ENCODE measurements around the gene SIVA1.

SIVA1 gene

GRCh38 chr14:104774453-104775072 is 21.6 kb downstream of the SIVA1 start:
- H3K36me3 ChIP-seq (ENCODE audit: insufficient read depth, low read length) = peaks cover 54% of the 10 kb centered on the region
- H2AFZ ChIP-seq (ENCODE audit: low read length) = no peak overlapping the region
- H3K9ac ChIP-seq (ENCODE audit: low read depth, low read length, poor library complexity, severe bottlenecking) = no peak overlapping the region
- no peak overlapping the region for H3K4me2 ChIP-seq (ENCODE audit: low read depth, low read length, poor library complexity, severe bottlenecking)
- no peaks in the 10 kb centered on the region for H3K9me2 ChIP-seq (replicated peaks; ENCODE audit: low read depth, low read length)
- H4K20me1 ChIP-seq (ENCODE audit: insufficient read depth, low read length, poor library complexity, severe bottlenecking) = no peaks in the 10 kb centered on the region
- no peak overlapping the region for H3K4me3 ChIP-seq (ENCODE audit: low read length, poor library complexity, severe bottlenecking)
- H3K27me3 ChIP-seq (ENCODE audit: insufficient read depth, low read length, poor library complexity, severe bottlenecking) = no peaks in the 10 kb centered on the region
- no peaks in the 10 kb centered on the region; the same call in 1 of the 2 replicates for H3K9me3 ChIP-seq (ENCODE audit: insufficient read depth, low read depth, low read length)
- TF ChIP-seq EZH2phosphoT487 (IDR thresholded peaks at IDR 0.05; ENCODE audit: borderline replicate concordance) (no peak), CTCF (conservative IDR thresholded peaks at IDR 0.05; ENCODE audit: low read length) (no peak)
- H3F3A ChIP-seq (ENCODE audit: low read depth) = no peaks in the 10 kb centered on the region
- no peaks in the 10 kb centered on the region for H3K4me1 ChIP-seq (ENCODE audit: insufficient read depth, low read length, poor library complexity, severe bottlenecking)
- no peaks in the 10 kb centered on the region for H3K79me2 ChIP-seq (ENCODE audit: insufficient read depth, low read length)

- no peaks in the 10 kb centered on the region for H3K4me1 ChIP-seq (ENCODE audit: insufficient read depth, low read length, poor library complexity, severe bottlenecking)
- no peak overlapping the region for H3K4me3 ChIP-seq (ENCODE audit: low read length, poor library complexity, severe bottlenecking)
- H4K20me1 ChIP-seq (ENCODE audit: insufficient read depth, low read length, poor library complexity, severe bottlenecking) = no peaks in the 10 kb centered on the region
- H3K9ac ChIP-seq (ENCODE audit: low read depth, low read length, poor library complexity, severe bottlenecking) = no peak overlapping the region
- TF ChIP-seq EZH2phosphoT487 (IDR thresholded peaks at IDR 0.05; ENCODE audit: borderline replicate concordance) = no peak
- no peak for TF ChIP-seq CTCF (conservative IDR thresholded peaks at IDR 0.05; ENCODE audit: low read length)
- peaks cover 3% of the 10 kb centered on the region; the same call in 1 of the 2 replicates for H3K79me2 ChIP-seq (ENCODE audit: insufficient read depth, low read length)
- H3K9me3 ChIP-seq (ENCODE audit: insufficient read depth, low read depth, low read length) = no peaks in the 10 kb centered on the region; the same call in 1 of the 2 replicates
- H3K9me2 ChIP-seq (replicated peaks; ENCODE audit: low read depth, low read length) = no peaks in the 10 kb centered on the region
- no peaks in the 10 kb centered on the region for H3F3A ChIP-seq (ENCODE audit: low read depth)
- no peak overlapping the region for H2AFZ ChIP-seq (ENCODE audit: low read length)
- H3K4me2 ChIP-seq (ENCODE audit: low read depth, low read length, poor library complexity, severe bottlenecking) = no peak overlapping the region
- H3K27me3 ChIP-seq (ENCODE audit: insufficient read depth, low read length, poor library complexity, severe bottlenecking) = no peaks in the 10 kb centered on the region
- H3K36me3 ChIP-seq (ENCODE audit: insufficient read depth, low read length) = peaks cover 57% of the 10 kb centered on the region
These were observed 22.1 kb downstream of the SIVA1 start for GRCh38 chr14:104775073-104775489.

- H2AFZ ChIP-seq (ENCODE audit: low read length) = no peak overlapping the region
- peaks cover 6% of the 10 kb centered on the region; the same call in 1 of the 2 replicates for H3K79me2 ChIP-seq (ENCODE audit: insufficient read depth, low read length)
- no peak for TF ChIP-seq EZH2phosphoT487 (IDR thresholded peaks at IDR 0.05; ENCODE audit: borderline replicate concordance)
- TF ChIP-seq CTCF (conservative IDR thresholded peaks at IDR 0.05; ENCODE audit: low read length) = no peak
- no peak overlapping the region for H3K9ac ChIP-seq (ENCODE audit: low read depth, low read length, poor library complexity, severe bottlenecking)
- no peaks in the 10 kb centered on the region for H3K4me1 ChIP-seq (ENCODE audit: insufficient read depth, low read length, poor library complexity, severe bottlenecking)
- H3F3A ChIP-seq (ENCODE audit: low read depth) = no peaks in the 10 kb centered on the region
- no peak overlapping the region for H3K4me3 ChIP-seq (ENCODE audit: low read length, poor library complexity, severe bottlenecking)
- no peaks in the 10 kb centered on the region for H3K27me3 ChIP-seq (ENCODE audit: insufficient read depth, low read length, poor library complexity, severe bottlenecking)
- no peaks in the 10 kb centered on the region for H3K9me2 ChIP-seq (replicated peaks; ENCODE audit: low read depth, low read length)
- no peaks in the 10 kb centered on the region for H3K9me3 ChIP-seq (ENCODE audit: insufficient read depth, low read depth, low read length)
- peaks cover 51% of the 10 kb centered on the region; the same call in 1 of the 2 replicates for H3K36me3 ChIP-seq (ENCODE audit: insufficient read depth, low read length)
- H3K4me2 ChIP-seq (ENCODE audit: low read depth, low read length, poor library complexity, severe bottlenecking) = no peak overlapping the region
- H4K20me1 ChIP-seq (ENCODE audit: insufficient read depth, low read length, poor library complexity, severe bottlenecking) = peaks cover under 1% of the 10 kb centered on the region
These were observed 23.5 kb downstream of the SIVA1 start for GRCh38 chr14:104776481-104776880.
